ENCODE data around the gene ZSCAN32. TPM values are rescaled to one million over a fixed set of nuclear protein-coding genes. Genes with fewer than 3 reads are reported as not detected.

ZSCAN32 gene
- total and polyA plus RNA-seq, 2 of the 8 experiments (the other 6 are each of a cell fraction or from before 2014, with no cell fraction given) = 13.4 to 22.0 TPM

DNA sequence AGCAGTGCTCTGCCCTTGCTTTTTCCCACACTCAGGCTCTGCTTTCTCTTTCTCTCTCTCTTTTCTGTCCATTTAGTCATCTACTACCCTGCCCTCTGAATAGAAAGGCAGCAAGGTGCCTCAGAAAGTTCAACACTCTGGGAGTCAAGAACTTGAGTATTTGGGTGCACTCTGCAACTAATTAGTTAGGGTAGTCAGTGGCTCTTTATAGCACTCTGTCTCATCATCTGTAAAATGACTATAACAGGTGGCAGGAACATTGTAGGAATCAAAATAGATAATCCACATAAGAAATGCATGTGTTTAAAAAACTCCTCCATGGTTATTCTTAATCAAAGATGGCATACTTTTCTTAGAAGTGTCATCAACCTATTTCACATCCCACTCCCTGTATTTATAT is 37.9 kb downstream of the ZSCAN32 start (continued):
- TF ChIP-seq, protein P1, sequence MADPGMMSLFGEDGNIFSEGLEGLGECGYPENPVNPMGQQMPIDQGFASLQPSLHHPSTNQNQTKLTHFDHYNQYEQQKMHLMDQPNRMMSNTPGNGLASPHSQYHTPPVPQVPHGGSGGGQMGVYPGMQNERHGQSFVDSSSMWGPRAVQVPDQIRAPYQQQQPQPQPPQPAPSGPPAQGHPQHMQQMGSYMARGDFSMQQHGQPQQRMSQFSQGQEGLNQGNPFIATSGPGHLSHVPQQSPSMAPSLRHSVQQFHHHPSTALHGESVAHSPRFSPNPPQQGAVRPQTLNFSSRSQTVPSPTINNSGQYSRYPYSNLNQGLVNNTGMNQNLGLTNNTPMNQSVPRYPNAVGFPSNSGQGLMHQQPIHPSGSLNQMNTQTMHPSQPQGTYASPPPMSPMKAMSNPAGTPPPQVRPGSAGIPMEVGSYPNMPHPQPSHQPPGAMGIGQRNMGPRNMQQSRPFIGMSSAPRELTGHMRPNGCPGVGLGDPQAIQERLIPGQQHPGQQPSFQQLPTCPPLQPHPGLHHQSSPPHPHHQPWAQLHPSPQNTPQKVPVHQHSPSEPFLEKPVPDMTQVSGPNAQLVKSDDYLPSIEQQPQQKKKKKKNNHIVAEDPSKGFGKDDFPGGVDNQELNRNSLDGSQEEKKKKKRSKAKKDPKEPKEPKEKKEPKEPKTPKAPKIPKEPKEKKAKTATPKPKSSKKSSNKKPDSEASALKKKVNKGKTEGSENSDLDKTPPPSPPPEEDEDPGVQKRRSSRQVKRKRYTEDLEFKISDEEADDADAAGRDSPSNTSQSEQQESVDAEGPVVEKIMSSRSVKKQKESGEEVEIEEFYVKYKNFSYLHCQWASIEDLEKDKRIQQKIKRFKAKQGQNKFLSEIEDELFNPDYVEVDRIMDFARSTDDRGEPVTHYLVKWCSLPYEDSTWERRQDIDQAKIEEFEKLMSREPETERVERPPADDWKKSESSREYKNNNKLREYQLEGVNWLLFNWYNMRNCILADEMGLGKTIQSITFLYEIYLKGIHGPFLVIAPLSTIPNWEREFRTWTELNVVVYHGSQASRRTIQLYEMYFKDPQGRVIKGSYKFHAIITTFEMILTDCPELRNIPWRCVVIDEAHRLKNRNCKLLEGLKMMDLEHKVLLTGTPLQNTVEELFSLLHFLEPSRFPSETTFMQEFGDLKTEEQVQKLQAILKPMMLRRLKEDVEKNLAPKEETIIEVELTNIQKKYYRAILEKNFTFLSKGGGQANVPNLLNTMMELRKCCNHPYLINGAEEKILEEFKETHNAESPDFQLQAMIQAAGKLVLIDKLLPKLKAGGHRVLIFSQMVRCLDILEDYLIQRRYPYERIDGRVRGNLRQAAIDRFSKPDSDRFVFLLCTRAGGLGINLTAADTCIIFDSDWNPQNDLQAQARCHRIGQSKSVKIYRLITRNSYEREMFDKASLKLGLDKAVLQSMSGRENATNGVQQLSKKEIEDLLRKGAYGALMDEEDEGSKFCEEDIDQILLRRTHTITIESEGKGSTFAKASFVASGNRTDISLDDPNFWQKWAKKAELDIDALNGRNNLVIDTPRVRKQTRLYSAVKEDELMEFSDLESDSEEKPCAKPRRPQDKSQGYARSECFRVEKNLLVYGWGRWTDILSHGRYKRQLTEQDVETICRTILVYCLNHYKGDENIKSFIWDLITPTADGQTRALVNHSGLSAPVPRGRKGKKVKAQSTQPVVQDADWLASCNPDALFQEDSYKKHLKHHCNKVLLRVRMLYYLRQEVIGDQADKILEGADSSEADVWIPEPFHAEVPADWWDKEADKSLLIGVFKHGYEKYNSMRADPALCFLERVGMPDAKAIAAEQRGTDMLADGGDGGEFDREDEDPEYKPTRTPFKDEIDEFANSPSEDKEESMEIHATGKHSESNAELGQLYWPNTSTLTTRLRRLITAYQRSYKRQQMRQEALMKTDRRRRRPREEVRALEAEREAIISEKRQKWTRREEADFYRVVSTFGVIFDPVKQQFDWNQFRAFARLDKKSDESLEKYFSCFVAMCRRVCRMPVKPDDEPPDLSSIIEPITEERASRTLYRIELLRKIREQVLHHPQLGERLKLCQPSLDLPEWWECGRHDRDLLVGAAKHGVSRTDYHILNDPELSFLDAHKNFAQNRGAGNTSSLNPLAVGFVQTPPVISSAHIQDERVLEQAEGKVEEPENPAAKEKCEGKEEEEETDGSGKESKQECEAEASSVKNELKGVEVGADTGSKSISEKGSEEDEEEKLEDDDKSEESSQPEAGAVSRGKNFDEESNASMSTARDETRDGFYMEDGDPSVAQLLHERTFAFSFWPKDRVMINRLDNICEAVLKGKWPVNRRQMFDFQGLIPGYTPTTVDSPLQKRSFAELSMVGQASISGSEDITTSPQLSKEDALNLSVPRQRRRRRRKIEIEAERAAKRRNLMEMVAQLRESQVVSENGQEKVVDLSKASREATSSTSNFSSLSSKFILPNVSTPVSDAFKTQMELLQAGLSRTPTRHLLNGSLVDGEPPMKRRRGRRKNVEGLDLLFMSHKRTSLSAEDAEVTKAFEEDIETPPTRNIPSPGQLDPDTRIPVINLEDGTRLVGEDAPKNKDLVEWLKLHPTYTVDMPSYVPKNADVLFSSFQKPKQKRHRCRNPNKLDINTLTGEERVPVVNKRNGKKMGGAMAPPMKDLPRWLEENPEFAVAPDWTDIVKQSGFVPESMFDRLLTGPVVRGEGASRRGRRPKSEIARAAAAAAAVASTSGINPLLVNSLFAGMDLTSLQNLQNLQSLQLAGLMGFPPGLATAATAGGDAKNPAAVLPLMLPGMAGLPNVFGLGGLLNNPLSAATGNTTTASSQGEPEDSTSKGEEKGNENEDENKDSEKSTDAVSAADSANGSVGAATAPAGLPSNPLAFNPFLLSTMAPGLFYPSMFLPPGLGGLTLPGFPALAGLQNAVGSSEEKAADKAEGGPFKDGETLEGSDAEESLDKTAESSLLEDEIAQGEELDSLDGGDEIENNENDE (IDR thresholded peaks at IDR 0.05; ENCODE audit: insufficient replicate concordance, low read length) = no peak
- TF ChIP-seq SAP30 (IDR thresholded peaks at IDR 0.05; ENCODE audit: insufficient read depth, insufficient replicate concordance, low read length) = no peak
- no peak for TF ChIP-seq MAFK (IDR thresholded peaks at IDR 0.05; ENCODE audit: low read depth, low read length)
- no peak for TF ChIP-seq CBX5 (IDR thresholded peaks at IDR 0.05; ENCODE audit: low read depth, low read length)

All from H1 (cell line).